Mesenchymal stem cell (in vitro differentiated cells and primary cell): ENCODE data around the gene NFIB.

ENCODE experiments used
- DNase-seq: peaks from one replicate; pipeline ENCODE4 v3.0.0-alpha.2; 2013
- H2AFZ ChIP-seq: one replicate; pipeline ENCODE4 v1.6.1; 2013; ENCODE audit warnings: low read depth, mild to moderate bottlenecking, control low read depth, inconsistent platforms, low read length, moderate library complexity
- H2AK5ac ChIP-seq: 2 replicates; pipeline ENCODE4 v1.6.1; 2013; ENCODE audit warnings: low read length, moderate library complexity, mild to moderate bottlenecking, inconsistent platforms; ENCODE audit not compliant: severe bottlenecking
- H2BK120ac ChIP-seq: one replicate; pipeline ENCODE4 v1.6.1; 2013; ENCODE audit warnings: low read depth, mild to moderate bottlenecking, inconsistent platforms, low read length, moderate library complexity
- H2BK12ac ChIP-seq, 2 experiments: one replicate each; pipeline ENCODE4 v1.6.1; 2013; ENCODE audit warnings: inconsistent platforms in 2 of 2, low read length in 2 of 2, mild to moderate bottlenecking in 2 of 2, moderate library complexity in 2 of 2, control low read depth in 1 of 2
- H2BK15ac ChIP-seq: one replicate; pipeline ENCODE4 v1.6.1; 2013; ENCODE audit warnings: mild to moderate bottlenecking, low read depth, inconsistent platforms; ENCODE audit not compliant: poor library complexity, severe bottlenecking
- H2BK5ac ChIP-seq: 2 replicates; pipeline ENCODE4 v1.6.1; 2013; ENCODE audit warnings: low read depth, mild to moderate bottlenecking, low read length, control low read depth, inconsistent platforms; ENCODE audit not compliant: poor library complexity, severe bottlenecking
- H3K14ac ChIP-seq, 2 experiments: one replicate each; pipeline ENCODE4 v1.6.1; 2013; ENCODE audit warnings: inconsistent platforms in 2 of 2, low read length in 2 of 2, control low read depth in 1 of 2, mild to moderate bottlenecking in 1 of 2, moderate library complexity in 1 of 2
- H3K18ac ChIP-seq, 2 experiments: one replicate each; pipeline ENCODE4 v1.6.1; 2013; ENCODE audit warnings: inconsistent platforms in 2 of 2, low read length in 2 of 2, control low read depth in 1 of 2, low read depth in 1 of 2, mild to moderate bottlenecking in 1 of 2
- H3K23ac ChIP-seq, 2 experiments: one replicate each; pipeline ENCODE4 v1.6.1; 2013; ENCODE audit warnings: inconsistent platforms in 2 of 2, low read length in 2 of 2, mild to moderate bottlenecking in 2 of 2, moderate library complexity in 2 of 2, control low read depth in 1 of 2
- H3K27ac ChIP-seq: 2 replicates; pipeline ENCODE4 v1.5.1; 2013; ENCODE audit warnings: mild to moderate bottlenecking, moderate library complexity, low read length, control low read depth, inconsistent platforms; ENCODE audit not compliant: poor library complexity, severe bottlenecking
- H3K27me3 ChIP-seq, 2 experiments: 2 replicates each; pipeline versions ENCODE4 v1.6.1 to v1.7.0; 2013; ENCODE audit warnings: low read length in 2 of 2, mild to moderate bottlenecking in 2 of 2, moderate library complexity in 2 of 2, control low read depth in 1 of 2, inconsistent platforms in 1 of 2; ENCODE audit not compliant: control insufficient read depth in 1 of 2, insufficient read depth in 1 of 2
- H3K36me3 ChIP-seq, 2 experiments: 2 replicates each; pipeline versions ENCODE4 v1.6.1 to v1.7.0; 2013; ENCODE audit warnings: low read length in 2 of 2, control low read depth in 1 of 2, inconsistent platforms in 1 of 2, low read depth in 1 of 2, mild to moderate bottlenecking in 1 of 2; ENCODE audit not compliant: insufficient read depth in 2 of 2, control insufficient read depth in 1 of 2
- H3K4ac ChIP-seq, 2 experiments: one replicate each; pipeline ENCODE4 v1.6.1; 2013; ENCODE audit warnings: inconsistent platforms in 2 of 2, low read length in 2 of 2, mild to moderate bottlenecking in 2 of 2, moderate library complexity in 2 of 2, control low read depth in 1 of 2, low read depth in 1 of 2
- H3K4me1 ChIP-seq: 2 replicates; pipeline ENCODE4 v1.6.1; 2013; ENCODE audit warnings: low read depth, low read length, control low read depth; ENCODE audit not compliant: control insufficient read depth, insufficient read depth
- H3K4me2 ChIP-seq: 2 replicates; pipeline ENCODE4 v1.6.1; 2013; ENCODE audit warnings: low read length, mild to moderate bottlenecking, inconsistent platforms; ENCODE audit not compliant: poor library complexity, severe bottlenecking
- H3K4me3 ChIP-seq, 2 experiments: 2 replicates each; pipeline versions ENCODE4 v1.5.1 to v1.7.0; 2013; ENCODE audit warnings: low read length in 2 of 2, mild to moderate bottlenecking in 2 of 2, control low read depth in 1 of 2, low read depth in 1 of 2; ENCODE audit not compliant: insufficient read depth in 1 of 2
- H3K79me1 ChIP-seq: replicated peaks from 2 replicates; pipeline ENCODE4 v1.6.1; 2013; ENCODE audit warnings: mild to moderate bottlenecking, control low read depth, low read length, inconsistent platforms; ENCODE audit not compliant: poor library complexity, severe bottlenecking
- H3K9ac ChIP-seq: 2 replicates; pipeline ENCODE4 v1.7.0; 2013; ENCODE audit warnings: mild to moderate bottlenecking, low read length, moderate library complexity
- H3K9me3 ChIP-seq: 2 replicates; pipeline ENCODE4 v1.7.0; 2013; ENCODE audit warnings: mild to moderate bottlenecking, low read length; ENCODE audit not compliant: control insufficient read depth
- H4K8ac ChIP-seq: one replicate; pipeline ENCODE4 v1.6.1; 2013; ENCODE audit warnings: inconsistent platforms, mild to moderate bottlenecking, low read length, moderate library complexity
- H4K91ac ChIP-seq: one replicate; pipeline ENCODE4 v1.6.1; 2013; ENCODE audit warnings: mild to moderate bottlenecking, low read length, inconsistent platforms
- WGBS: methylation state at CpG from one replicate; pipeline ENCODE4 v1.1.7; 2013; ENCODE audit warnings: mixed read lengths; 5-methylcytosine and 5-hydroxymethylcytosine counted together

NFIB gene

GRCh38 chr9:14351221-14351836 lies 37.4 kb upstream of the NFIB start:
- Histone ChIP-seq H3K4me2 (no peak overlapping the region), H2BK12ac (no peak overlapping the region), H2BK15ac (no peak overlapping the region), H3K27me3 (peaks cover 65 to 91% of the 10 kb centered on the region in 2 experiments), H4K91ac (no peak overlapping the region), H3K36me3 (no peaks in the 10 kb centered on the region), H2BK120ac (no peak overlapping the region), H3K79me1 (no peaks in the 10 kb centered on the region), H3K14ac (no peak overlapping the region), H3K4me3 (no peak overlapping the region), H3K18ac (no peak overlapping the region), H3K9ac (peak overlapping the region; percentile 41), H3K4ac (no peak overlapping the region), H3K23ac (no peak overlapping the region), H2BK5ac (no peak overlapping the region), H3K27ac (no peak overlapping the region), H2AFZ (no peak overlapping the region), H4K8ac (no peak overlapping the region), H2AK5ac (no peak overlapping the region), H3K9me3 (no peaks in the 10 kb centered on the region), H3K4me1 (peaks cover 28% of the 10 kb centered on the region)
- WGBS = 92% methylated on average over 5 of the region's 5 CpGs
- DNase-seq = no peak

GRCh38 chr9:14350754-14351153 lies 36.8 kb upstream of the NFIB start:
- H2BK120ac ChIP-seq = no peak overlapping the region
- no peak overlapping the region for H2BK5ac ChIP-seq
- no peak overlapping the region for H2AFZ ChIP-seq
- H3K9me3 ChIP-seq = no peaks in the 10 kb centered on the region
- no peaks in the 10 kb centered on the region for H3K79me1 ChIP-seq
- H3K4me3 ChIP-seq = no peak overlapping the region
- H3K18ac ChIP-seq = no peak overlapping the region
- H3K27ac ChIP-seq = no peak overlapping the region
- no peak overlapping the region for H3K4me2 ChIP-seq
- H3K4me1 ChIP-seq = peaks cover 34% of the 10 kb centered on the region
- no peak overlapping the region for H3K4ac ChIP-seq
- H3K14ac ChIP-seq = no peak overlapping the region
- H3K36me3 ChIP-seq = no peaks in the 10 kb centered on the region
- 54% methylated on average over 9 of the region's 11 CpGs for WGBS
- H2BK15ac ChIP-seq = no peak overlapping the region
- no peak overlapping the region for H2BK12ac ChIP-seq
- no peak overlapping the region for H2AK5ac ChIP-seq
- H3K23ac ChIP-seq = no peak overlapping the region
- H3K27me3 ChIP-seq = peaks cover 67 to 91% of the 10 kb centered on the region in 2 experiments
- DNase-seq = no peak
- no peak overlapping the region for H4K8ac ChIP-seq
- peak overlapping the region; percentile 41 for H3K9ac ChIP-seq
- H4K91ac ChIP-seq = no peak overlapping the region

- H3K4me2 ChIP-seq = no peak overlapping the region
- H3K18ac ChIP-seq = no peak overlapping the region
These were observed 36.4 kb upstream of the NFIB start for GRCh38 chr9:14350349-14350728.

DNA sequence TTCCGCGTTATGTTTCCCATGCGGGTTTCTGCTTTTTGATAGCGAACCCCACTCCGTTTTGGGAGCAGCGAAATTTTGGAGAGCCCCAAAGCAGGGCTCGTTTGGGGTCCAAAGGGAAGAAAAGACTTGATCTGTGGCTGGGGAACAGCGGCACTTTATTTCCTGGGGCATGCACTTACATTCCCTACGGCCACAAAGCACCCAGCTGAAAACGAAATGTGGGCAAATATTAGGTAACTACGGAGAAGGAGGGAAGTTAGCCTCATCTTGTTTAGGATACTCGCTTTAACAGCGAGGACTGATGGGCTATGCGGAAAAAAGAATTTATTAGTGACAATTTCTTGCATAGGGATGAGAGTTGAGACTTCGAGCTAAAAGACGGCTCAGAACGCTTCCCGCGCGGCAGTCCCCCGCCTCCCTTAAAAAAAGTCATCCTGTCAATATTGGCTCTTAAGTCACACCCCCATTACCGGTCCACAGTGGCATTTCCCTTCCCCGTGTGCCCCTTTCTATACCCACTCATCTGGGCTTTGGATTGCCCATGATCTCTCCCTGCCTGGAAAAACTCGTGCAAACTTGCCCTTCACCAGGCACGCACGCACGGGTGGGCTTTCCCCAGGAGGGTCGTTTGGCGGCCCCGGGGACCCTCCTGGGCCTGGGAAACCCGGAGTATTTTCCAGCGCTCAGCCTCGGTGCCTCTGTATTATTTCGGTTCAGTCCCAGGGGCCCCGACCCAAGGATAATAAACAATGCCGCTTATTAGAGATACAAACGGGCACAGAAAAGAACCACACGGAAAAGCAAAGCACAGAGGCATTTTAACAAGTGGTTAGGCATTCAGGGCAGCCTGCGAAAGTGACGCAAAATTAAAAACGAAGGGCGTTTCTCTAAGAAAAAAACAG lies 35.8 kb upstream of the NFIB start:
- Histone ChIP-seq H3K9ac (peak overlapping the region; percentile 41), H4K91ac (no peak overlapping the region), H3K4me2 (peak overlapping the region; percentile 5), H4K8ac (no peak overlapping the region), H3K14ac (no peak overlapping the region), H3K23ac (peak overlapping the region in 1 of 2 experiments; percentile 26), H3K36me3 (no peaks in the 10 kb centered on the region), H2AFZ (no peak overlapping the region), H2AK5ac (no peak overlapping the region), H2BK5ac (no peak overlapping the region), H2BK120ac (no peak overlapping the region), H3K9me3 (no peaks in the 10 kb centered on the region), H3K4ac (no peak overlapping the region), H3K79me1 (no peaks in the 10 kb centered on the region), H3K27me3 (peaks cover 73 to 93% of the 10 kb centered on the region in 2 experiments), H2BK15ac (no peak overlapping the region), H2BK12ac (no peak overlapping the region), H3K27ac (no peak overlapping the region), H3K4me3 (peak overlapping the region in 1 of 2 experiments; percentile 73), H3K4me1 (peaks cover 35% of the 10 kb centered on the region), H3K18ac (no peak overlapping the region)
- 2% methylated on average over 42 of the region's 42 CpGs for WGBS
- DNase-seq = peak; percentile 46

More at GRCh38 chr9:14350349-14350728, 36.4 kb upstream of the NFIB start:
- Histone ChIP-seq H3K23ac (no peak overlapping the region), H4K91ac (no peak overlapping the region), H2AK5ac (no peak overlapping the region), H3K9me3 (no peaks in the 10 kb centered on the region), H3K27me3 (peaks cover 71 to 93% of the 10 kb centered on the region in 2 experiments), H2BK5ac (no peak overlapping the region), H2BK15ac (peak overlapping the region; percentile 9), H2BK120ac (no peak overlapping the region), H4K8ac (no peak overlapping the region), H3K36me3 (no peaks in the 10 kb centered on the region), H3K4ac (no peak overlapping the region), H3K9ac (peak overlapping the region; percentile 41), H3K14ac (no peak overlapping the region), H3K4me1 (peaks cover 35% of the 10 kb centered on the region), H2BK12ac (no peak overlapping the region), H3K27ac (no peak overlapping the region), H3K4me3 (no peak overlapping the region), H2AFZ (no peak overlapping the region), H3K79me1 (no peaks in the 10 kb centered on the region)
- DNase-seq = no peak
- 26% methylated on average over 3 of the region's 10 CpGs for WGBS
